ENCODE data around the gene CCDC85C.

GRCh38 chr14:99651953-99652746, 48.1 kb upstream of the CCDC85C start:
- TF ChIP-seq EZH2 (IDR thresholded peaks at IDR 0.05) = no peak
- TF ChIP-seq POLR2AphosphoS5 (IDR thresholded peaks at IDR 0.05; ENCODE audit: borderline replicate concordance, low read depth, low read length) = no peak

All from SK-N-MC (cell line).